ENCODE measurements around the gene SPATA45.

- TF ChIP-seq PATZ1 (tag by site-specific recombination; IDR thresholded peaks at IDR 0.05) (no peak), CTCF (tag by site-specific recombination; IDR thresholded peaks at IDR 0.05) (no peak), ZNF707 (tag by site-specific recombination; IDR thresholded peaks at IDR 0.05) (no peak)
These were observed 24.5 kb upstream of the SPATA45 start for GRCh38 chr1:212871976-212872375.
